Amniotic epithelial cell (primary cell): ENCODE results near the gene DARS1.

Source experiments
- DNase-seq: peaks from one replicate; pipeline ENCODE4 v3.0.0-alpha.2; 2010; ENCODE audit warnings: low read depth

Gene DARS1

DNA sequence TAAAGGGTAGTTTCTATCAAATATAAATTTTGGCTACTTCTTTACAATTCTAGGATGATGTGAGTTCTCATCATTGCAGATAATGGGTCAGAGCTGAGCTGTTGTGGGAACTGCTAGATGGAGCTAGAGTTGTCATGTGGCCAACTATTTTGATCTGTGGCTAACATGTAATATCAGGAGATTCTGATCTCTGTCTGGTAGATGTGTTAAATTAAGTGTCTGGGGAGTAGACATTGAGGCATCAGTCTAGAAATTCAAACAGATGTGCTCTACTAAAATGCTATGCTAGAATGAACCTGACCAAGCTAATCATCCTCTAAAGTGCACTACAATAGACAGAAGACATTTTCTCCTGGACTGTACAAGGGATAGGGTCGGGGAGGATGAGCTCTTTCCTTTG lies 30.3 kb upstream of the DARS1 start:
- DNase-seq, result no peak

- no peak for DNase-seq
Observed at GRCh38 chr2:136014411-136014810, 29.0 kb upstream of the DARS1 start.

DNA sequence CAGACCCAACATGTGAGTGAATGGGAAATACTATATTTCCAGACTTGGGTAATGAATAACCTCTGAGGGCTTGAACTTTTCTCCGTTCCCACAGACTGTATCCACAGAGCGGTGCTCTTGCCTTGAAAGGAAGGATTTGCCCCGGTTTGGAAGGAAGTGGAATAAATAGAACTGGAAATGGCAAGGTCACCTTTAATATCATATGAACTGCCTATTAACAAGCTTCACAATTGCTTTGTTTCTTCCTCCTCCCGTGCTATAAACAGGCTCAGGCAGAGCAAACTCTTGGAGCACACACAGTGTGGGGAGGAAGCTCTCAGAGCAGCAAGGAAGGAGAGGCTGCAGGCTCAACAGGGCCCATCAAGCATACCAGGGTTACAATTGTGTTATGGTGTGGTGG lies 28.5 kb upstream of the DARS1 start:
- no peak for DNase-seq

GRCh38 chr2:136013136-136013685 lies 27.8 kb upstream of the DARS1 start:
- no peak for DNase-seq

- DNase-seq, result no peak
Observed at GRCh38 chr2:136012315-136012714, 26.9 kb upstream of the DARS1 start.

GRCh38 chr2:136010126-136010525 lies 24.7 kb upstream of the DARS1 start:
- DNase-seq, result no peak

- no peak for DNase-seq
Observed at GRCh38 chr2:136008205-136008865, 22.9 kb upstream of the DARS1 start.

DNA sequence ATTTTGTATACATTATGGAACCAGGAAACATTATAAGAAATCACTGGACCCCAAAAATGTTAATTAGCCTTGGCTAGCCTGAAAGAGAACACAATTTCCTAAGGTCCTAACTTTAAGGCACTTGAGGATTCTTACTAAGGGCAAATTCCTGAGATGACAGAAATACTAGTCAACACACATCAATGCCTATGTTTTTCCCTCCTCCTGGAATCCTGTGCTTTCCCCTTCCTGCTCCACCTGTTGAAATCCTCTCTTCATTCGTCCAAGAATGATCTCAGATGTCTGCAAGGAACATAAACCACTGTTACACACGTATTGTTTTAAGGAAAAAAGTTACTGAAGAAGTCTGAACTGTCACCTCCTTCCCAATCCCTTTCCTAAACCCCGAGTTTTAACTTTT lies 21.2 kb upstream of the DARS1 start:
- peak; percentile 24 for DNase-seq

DNA sequence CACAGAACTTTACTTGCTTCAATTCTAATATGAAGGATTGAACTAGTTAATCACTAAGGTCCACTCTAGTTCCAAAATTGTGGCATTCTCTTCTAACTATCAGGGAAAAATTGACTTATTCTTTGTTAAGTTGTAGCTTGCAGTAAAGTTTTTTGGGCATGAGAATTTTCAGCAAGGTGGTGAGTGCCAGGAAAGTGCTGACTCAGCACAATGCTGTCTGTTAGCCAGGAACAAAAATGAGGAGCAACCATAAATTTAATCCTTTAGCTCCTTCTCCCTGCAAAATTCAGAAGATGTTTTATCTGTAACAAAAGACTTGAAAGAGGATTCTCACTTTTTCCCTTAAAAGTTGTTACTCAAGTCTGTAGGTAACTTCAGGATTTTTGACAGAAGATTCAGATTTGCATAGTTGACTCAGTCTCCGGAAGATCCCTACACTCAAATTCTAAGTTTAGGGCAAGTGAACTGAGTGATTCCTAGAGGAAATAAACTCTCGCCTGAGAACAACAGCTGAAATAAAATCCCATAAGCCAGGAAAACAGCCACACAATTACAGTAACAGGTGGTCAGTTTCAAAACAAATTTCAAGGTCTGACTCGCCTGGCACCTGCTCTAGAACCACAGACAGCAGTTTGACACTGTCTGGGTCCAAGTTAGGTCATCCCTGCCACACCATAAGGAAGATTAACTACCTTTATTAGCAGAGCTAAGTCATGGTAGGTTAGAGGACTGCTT lies 20.2 kb upstream of the DARS1 start:
- peak; percentile 7 for DNase-seq

DNA sequence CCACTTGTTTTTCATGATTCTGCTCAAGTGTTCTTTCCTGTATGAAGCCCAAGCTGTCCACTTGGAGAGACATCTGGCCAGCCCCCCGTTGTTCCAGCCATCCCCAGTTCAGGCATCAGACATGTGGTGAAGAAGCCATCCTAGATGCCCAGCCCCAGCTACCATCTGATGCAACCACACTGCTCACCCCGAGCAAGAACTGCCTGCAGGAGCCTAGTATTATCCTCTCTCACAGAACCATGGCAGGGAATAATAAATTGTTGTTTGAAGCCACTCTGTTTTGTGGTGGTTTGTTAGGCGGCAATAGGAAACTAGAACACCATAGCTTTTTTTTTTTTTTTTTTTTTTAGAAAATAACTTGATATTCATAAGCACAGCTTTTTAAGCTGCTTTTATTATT lies 19.5 kb upstream of the DARS1 start:
- no peak for DNase-seq

GRCh38 chr2:136001131-136001530 lies 15.7 kb upstream of the DARS1 start:
- DNase-seq, result no peak

DNA sequence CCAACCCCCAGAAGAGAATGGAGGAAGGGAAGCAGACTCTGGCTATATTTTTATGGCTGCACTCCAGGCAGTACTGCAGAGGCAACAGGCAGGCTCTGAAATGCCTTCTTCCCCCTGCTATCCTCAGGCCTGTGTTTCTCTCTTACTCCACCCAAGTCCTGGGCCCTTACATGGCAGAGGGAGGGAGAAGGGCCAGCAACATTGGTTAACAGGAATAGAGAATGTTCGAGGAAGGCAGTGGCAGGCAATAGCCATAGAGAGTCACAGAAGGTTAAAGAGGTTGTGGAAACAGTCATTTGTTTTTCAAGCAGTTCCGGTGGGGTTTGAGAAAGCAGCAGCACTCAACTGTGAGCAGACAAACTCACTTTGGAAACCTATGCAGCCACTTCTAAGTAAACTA lies 15.1 kb upstream of the DARS1 start:
- no peak for DNase-seq

DNA sequence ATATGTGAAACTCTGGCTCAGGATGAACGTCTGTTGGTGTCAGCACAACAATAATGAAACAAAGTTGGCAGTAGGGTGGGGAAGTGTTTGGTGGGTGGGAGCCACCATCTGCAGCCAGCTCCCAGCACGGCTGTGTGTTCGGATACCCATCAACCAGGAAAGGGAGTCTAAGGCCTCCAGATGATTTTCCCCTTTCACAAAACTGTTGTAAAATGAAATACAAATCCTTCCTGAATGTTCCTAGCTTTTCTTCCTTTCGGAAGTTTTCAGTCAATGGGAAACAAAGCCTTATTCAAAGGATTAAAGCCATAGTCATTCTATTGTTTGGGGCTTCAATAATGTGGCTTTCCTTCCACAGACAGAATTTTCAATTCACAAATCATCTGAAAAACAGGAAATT lies 14.5 kb upstream of the DARS1 start:
- DNase-seq, result no peak

DNA sequence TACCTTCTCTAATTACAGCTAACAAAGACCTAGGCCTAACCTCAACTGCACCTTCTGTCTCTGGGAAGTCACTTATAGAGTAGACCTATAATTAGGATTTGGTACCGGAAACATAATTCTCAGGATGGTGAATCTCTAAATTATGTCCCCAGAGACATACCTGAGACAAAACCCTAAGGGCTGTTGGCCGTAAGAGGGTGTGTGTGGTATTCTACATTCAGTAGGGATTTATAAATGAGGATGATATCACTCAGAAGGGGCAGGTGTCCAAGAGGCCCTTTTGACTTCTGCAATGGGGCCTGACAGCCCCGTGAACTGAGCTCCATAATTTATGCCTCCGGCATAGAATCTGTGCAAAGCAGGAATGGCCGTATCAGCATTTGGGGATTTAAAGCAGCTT lies 13.5 kb upstream of the DARS1 start:
- DNase-seq, result no peak

- no peak for DNase-seq
Observed at GRCh38 chr2:135997380-135997779, 12.0 kb upstream of the DARS1 start.

DNA sequence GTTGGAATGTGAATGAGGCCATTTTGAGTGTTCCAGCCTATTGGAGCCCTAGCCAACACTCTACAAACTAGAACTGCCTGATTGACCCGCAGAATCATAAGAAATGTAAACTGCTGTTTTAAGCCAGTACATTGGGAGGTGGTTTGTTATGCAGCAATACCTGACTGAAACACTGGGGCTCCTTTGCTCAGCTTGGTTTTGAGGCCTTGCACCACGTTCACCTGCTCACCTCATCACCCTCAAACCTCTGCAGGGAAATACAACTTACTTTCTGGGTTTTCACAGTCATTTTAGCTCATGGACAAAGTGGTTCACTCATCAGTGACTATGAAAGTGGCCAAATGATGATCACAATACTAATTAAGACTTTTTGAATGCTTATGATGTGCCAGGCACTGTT lies 10.9 kb upstream of the DARS1 start:
- DNase-seq, result no peak

DNA sequence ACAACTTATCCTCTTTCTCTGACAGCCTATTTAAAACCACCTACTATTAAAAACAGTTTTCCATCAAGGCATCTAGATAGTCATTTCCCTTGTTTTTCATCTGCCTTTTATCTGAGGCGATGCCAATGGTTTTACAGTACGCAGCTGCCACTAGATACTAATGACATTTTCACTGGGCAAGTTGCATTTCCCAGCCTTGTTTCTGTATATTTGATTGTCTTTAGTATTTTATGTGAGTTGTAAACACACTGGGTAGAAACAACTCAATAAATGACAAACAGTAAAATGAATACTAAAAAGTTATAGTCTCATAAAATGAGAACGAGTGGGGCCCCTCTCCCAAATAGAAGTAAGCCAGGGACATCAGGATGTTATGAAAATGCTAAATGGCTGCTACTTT lies 8.9 kb upstream of the DARS1 start:
- no peak for DNase-seq

DNA sequence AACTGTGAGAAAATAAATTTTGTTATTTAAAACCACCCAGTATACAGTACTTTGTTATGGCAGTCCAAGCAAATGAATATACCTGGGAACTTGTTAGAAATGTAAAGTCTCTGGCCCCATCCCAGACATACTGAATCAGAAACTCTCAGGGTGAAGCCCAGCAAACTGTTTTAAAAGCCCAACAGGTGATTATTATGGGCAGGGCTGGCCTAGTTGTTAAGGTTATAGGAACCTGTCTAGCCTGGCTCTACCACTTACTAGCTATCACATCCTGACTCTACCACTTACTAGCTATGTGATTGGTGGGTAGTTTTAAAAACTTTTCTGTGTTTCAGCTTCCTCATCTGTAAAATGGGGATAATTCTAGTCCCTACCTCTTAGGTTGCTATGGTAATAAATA lies 8.0 kb upstream of the DARS1 start:
- no peak for DNase-seq

GRCh38 chr2:135991861-135992260 lies 6.4 kb upstream of the DARS1 start:
- no peak for DNase-seq

GRCh38 chr2:135987441-135987840 lies 2.0 kb upstream of the DARS1 start:
- no peak for DNase-seq

DNA sequence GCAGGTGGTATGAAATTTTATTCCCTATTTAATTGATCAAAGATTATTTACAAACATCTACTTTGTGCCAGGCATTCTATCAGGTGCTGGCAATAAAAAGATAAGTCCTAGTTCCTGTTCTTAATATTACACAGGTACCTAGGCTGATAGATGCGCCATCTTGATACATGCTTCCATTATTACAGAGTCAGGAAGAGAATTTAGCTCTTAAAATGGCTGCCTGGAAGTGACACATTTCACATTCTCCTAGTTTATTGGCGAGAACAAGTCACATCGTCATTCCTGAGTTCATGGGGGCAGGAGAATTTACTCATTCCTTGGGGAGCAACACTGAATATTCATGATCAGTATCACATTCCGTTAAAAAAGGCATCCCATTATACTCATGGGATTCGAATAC lies 1.1 kb upstream of the DARS1 start:
- DNase-seq, result no peak

GRCh38 chr2:135985826-135986393 lies 484 bp upstream of the DARS1 start:
- DNase-seq, result no peak
